ENCODE measurements around the gene ULK2. TPM values are rescaled to one million over a fixed set of nuclear protein-coding genes. Genes with fewer than 3 reads are reported as not detected.
"Not testable (repeated sequence)": the region's sequence is repeated elsewhere in the genome, so short reads cannot be mapped to it uniquely, and the experiment has no call there.

The ULK2 gene
- total RNA-seq, 1 experiment from 2014 or later = 12.9 TPM

- no peak overlapping the region for H3K4me3 ChIP-seq (ENCODE audit: low read depth, low read length, poor library complexity, severe bottlenecking)
- BruUV-seq (replicated peaks) = no TSS peak
- H3K27ac ChIP-seq (ENCODE audit: low read depth, low read length, poor library complexity, severe bottlenecking) = no peak overlapping the region
- no peak for DNase-seq (ENCODE audit: low spot score)
- no peaks in the 10 kb centered on the region for H3K4me1 ChIP-seq (ENCODE audit: insufficient read depth, low read length, poor library complexity, severe bottlenecking)
- CTCF ChIA-PET = no interaction called here
- no peak for TF ChIP-seq EZH2 (IDR thresholded peaks at IDR 0.05; ENCODE audit: borderline replicate concordance, low read depth, low read length, poor library complexity, severe bottlenecking)
- no peak for TF ChIP-seq CTCF (conservative IDR thresholded peaks at IDR 0.05; ENCODE audit: low read depth, low read length)
- H3K36me3 ChIP-seq (ENCODE audit: insufficient read depth, low read length, poor library complexity, severe bottlenecking) = no peaks in the 10 kb centered on the region
- POLR2A ChIA-PET (ENCODE audit: low non-redundant PET) = no interaction called here
- H3K9me3 ChIP-seq (ENCODE audit: low read depth, low read length, poor library complexity, severe bottlenecking) = no peaks in the 10 kb centered on the region
- intact Hi-C loops (cut with micrococcal nuclease; ENCODE audit: unreplicated experiment) = no loop called here
- H3K27me3 ChIP-seq (replicated peaks; ENCODE audit: insufficient read depth, low read depth, low read length, poor library complexity) = no peaks in the 10 kb centered on the region
Measured at GRCh38 chr17:19897090-19897837, 29.5 kb upstream of the ULK2 start.

GRCh38 chr17:19896679-19897078 lies 28.9 kb upstream of the ULK2 start:
- no peak for TF ChIP-seq EZH2 (IDR thresholded peaks at IDR 0.05; ENCODE audit: borderline replicate concordance, low read depth, low read length, poor library complexity, severe bottlenecking)
- no peak for TF ChIP-seq CTCF (conservative IDR thresholded peaks at IDR 0.05; ENCODE audit: low read depth, low read length)
- Histone ChIP-seq H3K27me3 (replicated peaks; ENCODE audit: insufficient read depth, low read depth, low read length, poor library complexity) (no peaks in the 10 kb centered on the region), H3K4me1 (ENCODE audit: insufficient read depth, low read length, poor library complexity, severe bottlenecking) (no peaks in the 10 kb centered on the region), H3K4me3 (ENCODE audit: low read depth, low read length, poor library complexity, severe bottlenecking) (no peak overlapping the region), H3K9me3 (ENCODE audit: low read depth, low read length, poor library complexity, severe bottlenecking) (no peaks in the 10 kb centered on the region), H3K36me3 (ENCODE audit: insufficient read depth, low read length, poor library complexity, severe bottlenecking) (no peaks in the 10 kb centered on the region), H3K27ac (ENCODE audit: low read depth, low read length, poor library complexity, severe bottlenecking) (no peak overlapping the region)
- BruUV-seq (replicated peaks) = no TSS peak
- ChIA-PET CTCF (no interaction called here), POLR2A (ENCODE audit: low non-redundant PET) (no interaction called here)
- intact Hi-C loops (cut with micrococcal nuclease; ENCODE audit: unreplicated experiment) = no loop called here
- no peak for DNase-seq (ENCODE audit: low spot score)

- CTCF ChIA-PET; H3K4me1 ChIP-seq (ENCODE audit: insufficient read depth, low read length, poor library complexity, severe bottlenecking); POLR2A ChIA-PET (ENCODE audit: low non-redundant PET); BruUV-seq (replicated peaks); H3K27ac ChIP-seq (ENCODE audit: low read depth, low read length, poor library complexity, severe bottlenecking); H3K27me3 ChIP-seq (replicated peaks; ENCODE audit: insufficient read depth, low read depth, low read length, poor library complexity); H3K36me3 ChIP-seq (ENCODE audit: insufficient read depth, low read length, poor library complexity, severe bottlenecking); DNase-seq (ENCODE audit: low spot score); H3K4me3 ChIP-seq (ENCODE audit: low read depth, low read length, poor library complexity, severe bottlenecking); intact Hi-C loops (cut with micrococcal nuclease; ENCODE audit: unreplicated experiment); H3K9me3 ChIP-seq (ENCODE audit: low read depth, low read length, poor library complexity, severe bottlenecking): not testable (repeated sequence)
Measured at GRCh38 chr17:19890554-19890953, 22.8 kb upstream of the ULK2 start.

GRCh38 chr17:19890001-19890400 lies 22.3 kb upstream of the ULK2 start:
- H3K27ac ChIP-seq (ENCODE audit: low read depth, low read length, poor library complexity, severe bottlenecking); BruUV-seq (replicated peaks); CTCF ChIA-PET; H3K4me3 ChIP-seq (ENCODE audit: low read depth, low read length, poor library complexity, severe bottlenecking); DNase-seq (ENCODE audit: low spot score); H3K27me3 ChIP-seq (replicated peaks; ENCODE audit: insufficient read depth, low read depth, low read length, poor library complexity); H3K4me1 ChIP-seq (ENCODE audit: insufficient read depth, low read length, poor library complexity, severe bottlenecking); H3K9me3 ChIP-seq (ENCODE audit: low read depth, low read length, poor library complexity, severe bottlenecking); H3K36me3 ChIP-seq (ENCODE audit: insufficient read depth, low read length, poor library complexity, severe bottlenecking); intact Hi-C loops (cut with micrococcal nuclease; ENCODE audit: unreplicated experiment): not testable (repeated sequence)
- POLR2A ChIA-PET (ENCODE audit: low non-redundant PET) = interaction anchor here (0.5 kb wide), 1 partner anchor 55 kb away, joined by 4 read pairs; no protein-coding TSS in a partner anchor
